ENCODE data around the gene CCNI.

Gene CCNI

DNA sequence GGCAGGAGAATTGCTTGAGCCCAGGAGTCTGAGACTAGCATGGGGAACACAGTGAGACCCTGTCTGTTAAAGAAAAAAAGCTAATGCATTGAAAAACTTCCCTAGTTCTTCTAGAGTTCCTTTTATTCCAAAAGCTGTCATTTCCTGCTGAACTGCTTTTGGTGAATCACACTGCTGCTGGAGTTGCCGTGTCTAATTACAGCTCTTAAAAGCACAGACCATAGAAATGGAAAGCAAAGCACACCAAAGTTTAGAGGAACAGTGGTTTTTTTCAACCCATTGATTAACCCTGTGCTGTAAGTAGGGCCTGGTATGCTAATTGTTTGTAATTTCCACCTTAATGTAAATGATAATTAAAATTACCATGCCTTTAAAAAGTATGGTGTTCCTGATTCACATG, 73.9 kb downstream of the CCNI start:
- H3K79me2 ChIP-seq (ENCODE audit: insufficient read depth, low read length): no peaks in the 10 kb centered on the region
- H3K36me3 ChIP-seq (ENCODE audit: insufficient read depth, low read length): no peaks in the 10 kb centered on the region
- no peaks in the 10 kb centered on the region for H3K9me3 ChIP-seq (ENCODE audit: low read length)
- TF ChIP-seq, protein P1, sequence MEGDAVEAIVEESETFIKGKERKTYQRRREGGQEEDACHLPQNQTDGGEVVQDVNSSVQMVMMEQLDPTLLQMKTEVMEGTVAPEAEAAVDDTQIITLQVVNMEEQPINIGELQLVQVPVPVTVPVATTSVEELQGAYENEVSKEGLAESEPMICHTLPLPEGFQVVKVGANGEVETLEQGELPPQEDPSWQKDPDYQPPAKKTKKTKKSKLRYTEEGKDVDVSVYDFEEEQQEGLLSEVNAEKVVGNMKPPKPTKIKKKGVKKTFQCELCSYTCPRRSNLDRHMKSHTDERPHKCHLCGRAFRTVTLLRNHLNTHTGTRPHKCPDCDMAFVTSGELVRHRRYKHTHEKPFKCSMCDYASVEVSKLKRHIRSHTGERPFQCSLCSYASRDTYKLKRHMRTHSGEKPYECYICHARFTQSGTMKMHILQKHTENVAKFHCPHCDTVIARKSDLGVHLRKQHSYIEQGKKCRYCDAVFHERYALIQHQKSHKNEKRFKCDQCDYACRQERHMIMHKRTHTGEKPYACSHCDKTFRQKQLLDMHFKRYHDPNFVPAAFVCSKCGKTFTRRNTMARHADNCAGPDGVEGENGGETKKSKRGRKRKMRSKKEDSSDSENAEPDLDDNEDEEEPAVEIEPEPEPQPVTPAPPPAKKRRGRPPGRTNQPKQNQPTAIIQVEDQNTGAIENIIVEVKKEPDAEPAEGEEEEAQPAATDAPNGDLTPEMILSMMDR (IDR thresholded peaks at IDR 0.05; ENCODE audit: low read length): no peak
- TF ChIP-seq EZH2 (IDR thresholded peaks at IDR 0.05; ENCODE audit: borderline replicate concordance, low read length): no peak
- H3K4me2 ChIP-seq (ENCODE audit: low read length): no peak overlapping the region
- H4K20me1 ChIP-seq (ENCODE audit: insufficient read depth, low read length): no peaks in the 10 kb centered on the region
- no peak overlapping the region for H2AFZ ChIP-seq (ENCODE audit: low read length)
- H3K27me3 ChIP-seq (ENCODE audit: insufficient read depth, low read length): no peaks in the 10 kb centered on the region
- no peak overlapping the region for H3K27ac ChIP-seq (ENCODE audit: low read depth, low read length, poor library complexity, severe bottlenecking)
- H3K4me3 ChIP-seq (ENCODE audit: low read depth, low read length, poor library complexity, severe bottlenecking): no peak overlapping the region
- H3F3A ChIP-seq (ENCODE audit: insufficient read depth, low read length): no peaks in the 10 kb centered on the region
- no peak overlapping the region for H3K9ac ChIP-seq (ENCODE audit: low read length)
- no peaks in the 10 kb centered on the region for H3K9me2 ChIP-seq (ENCODE audit: low read depth, low read length)
- H3K4me1 ChIP-seq (ENCODE audit: insufficient read depth, low read length, severe bottlenecking): no peaks in the 10 kb centered on the region

DNA sequence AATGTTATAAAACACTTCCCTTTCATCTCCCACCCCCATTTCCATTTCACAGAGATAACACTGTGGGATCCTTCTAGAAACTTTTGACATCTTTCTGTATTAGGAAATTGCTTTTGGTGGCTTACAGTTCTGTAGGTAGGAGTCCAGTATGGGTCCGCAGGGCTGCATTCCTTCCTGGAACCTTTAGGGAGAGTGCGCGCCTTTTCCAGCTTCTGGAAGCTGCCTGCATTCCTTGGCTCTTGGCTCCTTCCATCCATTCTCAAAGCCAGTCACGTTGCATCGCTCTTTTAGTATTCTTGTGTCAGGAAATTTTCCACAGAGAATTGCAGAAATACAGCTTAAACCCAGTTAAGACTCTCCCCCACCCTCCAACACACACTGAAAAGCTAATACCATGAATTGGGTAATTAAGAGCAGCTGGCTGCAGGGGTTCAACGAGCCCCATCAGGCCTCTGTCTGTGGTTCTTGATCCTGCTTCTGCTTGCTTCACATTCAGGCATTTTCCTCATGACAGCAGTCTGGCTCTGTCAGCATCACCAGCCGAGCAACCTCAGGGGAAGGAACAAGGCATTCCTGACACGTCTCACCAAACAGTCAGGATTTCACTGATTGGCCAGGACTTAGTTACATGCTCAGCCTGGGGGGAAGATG, 77.4 kb downstream of the CCNI start:
- H3F3A ChIP-seq (ENCODE audit: insufficient read depth, low read length): no peaks in the 10 kb centered on the region
- no peaks in the 10 kb centered on the region for H3K9me2 ChIP-seq (ENCODE audit: low read depth, low read length)
- no peak overlapping the region for H3K4me3 ChIP-seq (ENCODE audit: low read depth, low read length, poor library complexity, severe bottlenecking)
- H3K9me3 ChIP-seq (ENCODE audit: low read length): no peaks in the 10 kb centered on the region
- H3K27ac ChIP-seq (ENCODE audit: low read depth, low read length, poor library complexity, severe bottlenecking): no peak overlapping the region
- no peaks in the 10 kb centered on the region for H3K79me2 ChIP-seq (ENCODE audit: insufficient read depth, low read length)
- no peak for TF ChIP-seq EZH2 (IDR thresholded peaks at IDR 0.05; ENCODE audit: borderline replicate concordance, low read length)
- TF ChIP-seq, protein P1 (IDR thresholded peaks at IDR 0.05; ENCODE audit: low read length): no peak
- no peak overlapping the region for H3K9ac ChIP-seq (ENCODE audit: low read length)
- peaks cover 11% of the 10 kb centered on the region for H3K4me1 ChIP-seq (ENCODE audit: insufficient read depth, low read length, severe bottlenecking)
- H2AFZ ChIP-seq (ENCODE audit: low read length): no peak overlapping the region
- no peaks in the 10 kb centered on the region for H3K36me3 ChIP-seq (ENCODE audit: insufficient read depth, low read length)
- no peak overlapping the region for H3K4me2 ChIP-seq (ENCODE audit: low read length)
- no peaks in the 10 kb centered on the region for H4K20me1 ChIP-seq (ENCODE audit: insufficient read depth, low read length)
- no peaks in the 10 kb centered on the region for H3K27me3 ChIP-seq (ENCODE audit: insufficient read depth, low read length)

DNA sequence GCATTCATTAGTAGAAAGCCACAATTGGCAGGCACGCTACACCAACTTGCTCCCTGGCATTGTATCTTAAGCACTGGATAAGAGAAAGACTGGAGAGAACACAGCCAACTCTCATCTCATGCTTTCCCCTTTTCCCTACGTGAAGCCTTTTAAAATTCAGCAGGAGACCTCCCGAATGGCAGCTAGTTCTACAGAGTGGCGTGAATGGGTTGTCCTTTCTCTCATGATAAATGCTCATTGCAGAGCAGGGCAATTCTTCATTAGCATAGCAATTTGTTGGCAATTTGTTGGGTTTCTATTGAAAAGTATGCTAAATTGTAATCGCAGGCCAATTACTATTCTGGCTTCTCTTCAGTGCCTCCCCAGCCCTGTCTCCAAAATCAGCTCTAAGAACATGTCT, 78.3 kb downstream of the CCNI start:
- no peaks in the 10 kb centered on the region for H3K36me3 ChIP-seq (ENCODE audit: insufficient read depth, low read length)
- no peaks in the 10 kb centered on the region for H3K27me3 ChIP-seq (ENCODE audit: insufficient read depth, low read length)
- no peak overlapping the region for H3K27ac ChIP-seq (ENCODE audit: low read depth, low read length, poor library complexity, severe bottlenecking)
- no peak overlapping the region for H3K4me2 ChIP-seq (ENCODE audit: low read length)
- TF ChIP-seq EZH2 (IDR thresholded peaks at IDR 0.05; ENCODE audit: borderline replicate concordance, low read length): no peak
- TF ChIP-seq, protein P1 (IDR thresholded peaks at IDR 0.05; ENCODE audit: low read length): no peak
- no peak overlapping the region for H2AFZ ChIP-seq (ENCODE audit: low read length)
- H4K20me1 ChIP-seq (ENCODE audit: insufficient read depth, low read length): no peaks in the 10 kb centered on the region
- no peak overlapping the region for H3K4me3 ChIP-seq (ENCODE audit: low read depth, low read length, poor library complexity, severe bottlenecking)
- H3K9me2 ChIP-seq (ENCODE audit: low read depth, low read length): no peaks in the 10 kb centered on the region
- no peaks in the 10 kb centered on the region for H3F3A ChIP-seq (ENCODE audit: insufficient read depth, low read length)
- H3K4me1 ChIP-seq (ENCODE audit: insufficient read depth, low read length, severe bottlenecking): peaks cover 11% of the 10 kb centered on the region
- no peak overlapping the region for H3K9ac ChIP-seq (ENCODE audit: low read length)
- no peaks in the 10 kb centered on the region for H3K79me2 ChIP-seq (ENCODE audit: insufficient read depth, low read length)
- no peaks in the 10 kb centered on the region for H3K9me3 ChIP-seq (ENCODE audit: low read length)
